ENCODE measurements around the gene KLHL8.
"Not testable (repeated sequence)": the region's sequence is repeated elsewhere in the genome, so short reads cannot be mapped to it uniquely, and the experiment has no call there.

Gene KLHL8

DNA sequence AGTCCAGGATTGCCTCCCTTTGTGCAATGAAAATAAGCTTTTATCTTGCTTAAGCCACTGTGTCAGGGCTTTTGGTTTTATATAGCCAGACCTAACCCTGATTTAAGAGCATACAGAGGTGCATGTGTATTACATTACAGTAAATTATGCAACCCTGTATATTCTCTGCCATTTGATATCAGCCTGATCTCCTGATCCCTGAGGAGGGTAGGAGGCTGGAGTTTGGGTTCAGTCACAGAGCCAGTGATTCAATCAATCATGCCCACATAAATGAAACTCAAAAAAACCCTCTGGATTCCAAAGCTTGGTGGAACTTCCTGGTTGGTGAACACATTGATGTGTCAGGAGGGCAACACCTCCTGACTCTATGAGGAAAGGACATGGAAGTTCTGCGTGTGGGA lies 7.3 kb upstream of the KLHL8 start:
- DNase-seq, result no peak

DNA sequence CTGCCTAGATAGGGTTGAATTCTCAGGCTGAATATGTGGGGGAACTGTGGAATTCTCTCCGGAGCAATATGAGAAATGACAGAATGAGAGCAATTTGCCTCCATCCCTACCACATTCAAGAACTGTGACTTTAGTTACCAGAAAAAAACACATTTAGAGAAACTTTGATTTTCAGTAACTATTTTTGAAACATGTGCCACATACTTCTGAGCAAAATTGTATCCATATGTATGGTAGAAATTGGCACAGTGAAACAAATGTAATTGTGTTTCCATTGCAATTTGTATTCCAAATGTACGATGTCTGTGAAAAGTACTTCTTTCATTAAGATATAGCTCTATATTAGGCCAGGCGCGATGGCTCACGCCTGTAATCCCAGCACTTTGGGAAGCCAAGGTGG lies 5.5 kb upstream of the KLHL8 start:
- no peak for DNase-seq

DNA sequence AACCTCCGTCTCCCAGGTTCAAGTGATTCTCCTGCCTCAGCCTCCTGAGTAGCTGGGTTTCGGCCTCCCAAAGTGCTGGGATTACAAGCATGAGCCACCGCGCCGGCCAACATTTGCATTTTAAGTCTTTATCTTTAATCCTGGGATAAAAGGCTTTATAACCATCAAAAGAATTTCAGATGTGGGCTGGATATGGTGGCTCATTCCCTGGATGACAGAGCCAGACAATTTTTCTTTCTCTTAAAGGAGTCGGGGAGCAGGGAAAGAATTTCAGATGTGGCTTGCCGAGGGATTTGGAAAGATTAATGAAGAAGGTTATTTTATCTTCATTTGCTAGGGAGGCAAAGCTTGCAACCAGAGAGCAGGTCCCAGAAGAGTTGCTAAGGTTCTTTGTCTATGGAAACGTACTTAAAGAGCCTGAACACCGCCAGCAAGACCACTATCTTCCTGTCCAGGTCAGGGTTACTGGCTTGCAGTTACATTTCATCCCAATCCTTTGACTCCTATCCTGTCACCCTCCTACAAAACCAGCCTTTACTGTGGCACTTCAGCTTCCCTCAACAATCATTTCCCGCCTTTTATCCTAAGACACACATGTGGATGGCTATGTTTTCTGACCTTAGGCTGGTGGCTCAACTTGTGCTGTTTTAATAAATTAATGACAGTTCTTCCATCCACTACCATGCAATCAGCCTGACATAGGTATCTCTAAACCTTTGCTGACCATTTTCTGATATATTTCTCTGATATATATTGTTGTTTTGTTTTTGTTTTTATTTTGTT lies 3.9 kb upstream of the KLHL8 start:
- DNase-seq, result no peak

DNA sequence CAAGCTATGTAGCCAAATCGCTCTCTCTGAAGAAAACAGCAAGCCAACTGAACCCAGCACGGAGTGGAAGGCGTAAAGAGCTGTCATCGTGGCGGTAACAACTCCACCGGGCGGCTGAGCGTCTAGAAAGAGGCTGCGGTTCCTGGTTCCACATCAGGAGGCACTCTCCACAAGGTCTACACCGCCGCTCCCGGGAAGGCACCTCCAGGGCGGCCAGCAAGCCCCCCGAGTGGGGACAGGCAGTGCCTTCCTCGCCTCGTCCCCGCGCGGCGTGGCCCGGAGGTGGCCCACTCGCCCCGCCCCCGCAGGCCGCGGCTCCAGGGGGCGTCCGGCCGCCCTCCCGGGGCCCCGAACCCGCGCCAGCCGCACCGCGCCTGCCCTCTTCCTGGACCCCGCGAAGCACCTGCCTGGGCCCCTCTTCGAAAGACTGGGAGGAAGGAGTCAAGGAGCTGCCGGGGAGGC lies 755 bp downstream of the KLHL8 start:
- peak; percentile 66 for DNase-seq

DNA sequence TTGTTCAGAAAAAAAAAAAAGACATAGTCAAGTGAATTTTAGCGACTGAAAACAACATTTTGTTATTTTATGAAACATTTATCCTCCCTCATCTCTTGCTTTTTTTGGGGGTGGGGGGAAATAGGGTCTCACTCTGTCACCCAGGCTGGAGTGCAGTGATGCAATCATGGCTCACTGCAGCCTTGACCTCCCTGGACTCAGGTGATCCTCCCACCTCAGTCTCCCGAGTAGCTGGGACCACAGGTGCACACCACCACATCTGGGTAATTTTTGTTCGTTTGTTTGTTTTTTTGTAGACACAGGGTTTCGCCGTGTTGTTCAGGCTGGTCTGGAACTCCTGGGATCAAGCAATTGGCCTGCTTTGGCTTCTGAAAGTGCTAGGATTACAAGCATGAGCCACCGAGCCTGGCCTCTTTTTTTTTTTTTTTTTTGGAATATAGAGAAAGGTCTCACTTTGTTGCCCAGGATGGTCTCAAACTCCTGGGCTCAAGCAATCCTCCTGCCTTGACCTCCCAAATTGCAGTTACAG lies 3.1 kb downstream of the KLHL8 start:
- DNase-seq, result not testable (repeated sequence)

DNA sequence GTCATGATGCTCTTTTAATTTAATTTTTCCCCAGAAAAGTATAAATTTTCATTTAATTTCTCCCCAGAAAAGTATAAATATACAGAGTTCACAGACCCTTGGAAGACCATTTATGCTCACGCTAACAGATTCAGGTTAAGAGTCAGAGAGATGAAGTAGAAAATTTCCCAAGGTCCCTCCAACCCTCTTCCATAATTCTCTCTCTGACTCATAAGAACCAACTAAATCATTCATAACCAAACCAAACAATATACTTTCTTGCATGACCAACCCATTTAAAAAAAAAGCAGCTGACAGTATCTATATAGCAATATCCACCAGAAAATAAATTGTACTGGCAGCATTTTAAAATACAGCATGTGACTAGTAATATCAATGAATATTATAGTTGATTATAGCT lies 3.9 kb downstream of the KLHL8 start:
- no peak for DNase-seq

DNA sequence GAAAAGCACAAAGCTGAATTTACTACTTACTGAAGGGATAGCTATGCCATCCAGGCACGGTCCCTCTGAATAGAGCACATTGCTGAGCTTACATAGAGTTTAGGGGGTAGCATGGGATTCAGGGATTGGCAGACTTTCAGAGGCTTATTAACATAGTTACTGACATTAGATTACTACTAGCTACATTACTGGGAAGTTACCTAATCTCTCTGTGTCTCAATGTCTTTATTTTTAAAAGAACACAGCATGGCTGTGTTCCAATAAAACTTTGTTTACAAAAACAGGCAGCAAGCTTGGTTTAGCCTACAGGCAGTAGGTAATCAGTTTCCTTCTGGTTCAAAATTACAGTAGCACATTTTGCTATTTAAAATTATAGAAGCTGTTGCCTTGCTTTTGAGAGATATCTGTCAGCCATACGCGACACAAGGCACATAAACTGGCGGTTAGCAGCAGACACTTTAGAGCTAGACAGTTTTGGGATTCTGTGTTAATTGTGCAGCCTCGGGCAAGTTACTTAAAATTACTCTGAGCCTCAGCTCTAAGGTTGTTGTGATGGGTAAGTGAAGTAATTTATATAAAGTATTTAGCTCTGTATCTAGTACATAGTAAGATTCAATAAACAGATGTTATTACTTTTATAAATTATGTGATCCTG lies 6.9 kb downstream of the KLHL8 start:
- DNase-seq, result no peak

DNA sequence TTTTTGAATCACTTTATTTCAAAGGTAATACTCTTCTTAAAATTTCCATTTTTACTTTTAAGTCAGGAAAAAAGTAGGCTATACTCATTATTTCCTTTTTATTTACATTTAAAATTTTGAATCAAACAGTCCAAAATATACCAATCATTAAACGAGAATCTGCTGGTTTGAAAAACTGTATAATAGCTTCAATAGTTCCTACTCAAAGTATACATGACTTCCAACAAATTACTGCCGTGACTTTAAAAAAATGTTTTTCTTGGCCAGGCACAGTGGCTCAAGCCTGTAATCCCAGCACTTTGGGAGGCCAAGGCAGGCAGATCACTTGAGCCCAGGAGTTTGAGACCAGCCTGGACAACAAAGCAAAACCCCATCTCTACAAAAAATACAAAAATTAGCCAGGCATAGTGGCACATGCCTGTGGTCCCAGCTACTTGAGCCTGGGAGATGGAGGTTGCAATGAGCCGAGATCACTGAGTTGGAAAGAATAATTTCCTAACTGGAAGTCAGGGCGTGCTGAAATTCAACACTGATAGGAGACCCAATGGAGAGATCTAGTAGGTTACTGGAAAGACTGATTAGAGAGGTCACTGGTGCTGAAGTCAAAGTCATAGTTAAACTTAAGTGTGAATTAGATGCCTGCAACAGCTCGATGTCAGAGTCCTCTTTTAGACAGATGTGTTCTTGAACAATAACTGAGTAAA lies 9.0 kb downstream of the KLHL8 start:
- DNase-seq, result no peak

DNA sequence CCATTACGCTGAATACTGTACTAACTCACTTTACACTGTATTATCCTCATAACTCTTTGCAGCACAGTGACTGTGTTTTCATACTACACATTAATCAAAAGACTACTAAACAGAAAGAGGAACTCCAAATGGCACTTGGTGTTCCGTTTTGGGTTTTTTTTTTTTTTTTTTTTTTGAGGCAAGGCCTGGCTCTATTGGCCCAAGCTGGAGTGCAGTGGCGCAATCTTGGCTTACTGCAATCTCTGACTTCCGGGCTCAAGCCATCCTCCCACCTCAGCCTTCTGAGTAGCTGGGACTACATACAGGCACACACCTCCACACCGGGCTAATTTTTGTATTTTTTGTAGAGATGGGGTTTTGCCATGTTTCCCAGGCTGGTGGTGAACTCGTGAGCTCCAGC lies 10.7 kb downstream of the KLHL8 start:
- DNase-seq, result no peak

DNA sequence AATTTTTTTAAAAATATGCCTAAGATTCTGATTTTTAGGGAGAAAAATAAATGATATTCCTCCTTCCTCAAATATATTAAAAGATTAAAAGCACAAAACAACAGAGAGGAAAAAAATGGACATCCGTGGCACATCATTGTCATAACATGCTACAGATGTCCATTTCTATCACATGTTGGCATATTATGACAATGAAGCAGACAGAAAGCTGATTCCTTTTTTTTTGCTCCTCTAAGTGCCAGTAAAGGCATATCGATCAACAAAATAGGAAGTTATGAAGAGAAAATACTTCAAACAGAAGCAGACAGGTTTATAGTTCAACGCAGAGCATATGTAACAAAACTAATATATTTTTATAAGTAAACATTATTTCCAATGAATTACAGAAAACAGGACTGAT lies 11.2 kb downstream of the KLHL8 start:
- DNase-seq, result no peak

DNA sequence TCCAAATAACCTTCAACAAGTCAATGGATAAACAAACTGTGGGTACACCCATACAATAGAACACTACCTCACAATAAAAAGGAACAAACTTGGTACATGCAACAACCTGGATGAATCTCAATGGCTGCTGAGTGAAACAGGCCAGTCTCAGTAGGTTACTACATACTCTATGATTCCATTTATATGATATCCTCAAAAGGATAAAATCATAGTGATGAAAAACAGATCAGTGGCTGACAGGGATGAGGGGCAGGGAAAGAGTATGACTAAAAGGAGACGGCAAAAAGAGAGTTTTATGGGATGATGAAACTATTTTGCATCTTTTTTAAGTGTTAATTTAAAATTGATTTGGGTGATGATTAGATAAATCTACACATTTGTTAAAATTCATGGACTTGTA lies 15.9 kb downstream of the KLHL8 start:
- DNase-seq, result no peak

DNA sequence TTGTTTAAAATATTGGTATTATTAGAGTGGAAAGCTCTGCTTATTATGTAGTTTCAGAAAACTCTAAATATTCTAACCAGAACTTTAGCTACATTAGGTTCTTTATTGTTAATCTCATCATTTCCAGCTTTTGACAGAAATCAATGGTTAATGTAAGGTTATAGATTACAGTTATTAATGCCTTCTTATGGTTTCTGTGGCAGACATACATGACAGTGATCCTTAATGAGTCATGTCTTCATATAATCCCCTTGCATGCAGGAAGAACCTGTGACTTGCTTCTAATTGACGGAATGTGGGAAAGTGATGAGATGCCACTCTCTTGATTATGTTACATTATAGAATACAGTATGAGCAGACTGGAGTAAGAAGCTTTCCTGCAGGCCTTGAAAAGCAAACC lies 23.5 kb downstream of the KLHL8 start:
- DNase-seq, result no peak

DNA sequence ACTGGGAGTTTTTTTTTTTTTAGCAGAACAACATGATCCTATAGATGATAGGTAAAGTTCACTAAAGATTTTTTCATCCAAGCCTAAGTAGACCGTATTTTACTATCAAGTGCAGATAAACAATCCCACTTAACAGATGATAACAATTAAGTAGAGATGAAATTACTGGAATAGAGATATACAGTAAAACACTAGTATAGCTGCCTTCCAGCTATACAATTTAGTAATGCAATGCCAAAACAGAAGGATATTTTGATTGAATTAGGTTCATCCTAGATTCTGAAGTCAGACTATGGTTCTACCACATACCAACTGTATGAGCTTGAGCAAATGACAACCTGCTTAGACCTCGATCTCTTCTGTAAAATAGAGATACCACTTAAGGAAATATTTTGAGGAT lies 24.3 kb downstream of the KLHL8 start:
- no peak for DNase-seq

DNA sequence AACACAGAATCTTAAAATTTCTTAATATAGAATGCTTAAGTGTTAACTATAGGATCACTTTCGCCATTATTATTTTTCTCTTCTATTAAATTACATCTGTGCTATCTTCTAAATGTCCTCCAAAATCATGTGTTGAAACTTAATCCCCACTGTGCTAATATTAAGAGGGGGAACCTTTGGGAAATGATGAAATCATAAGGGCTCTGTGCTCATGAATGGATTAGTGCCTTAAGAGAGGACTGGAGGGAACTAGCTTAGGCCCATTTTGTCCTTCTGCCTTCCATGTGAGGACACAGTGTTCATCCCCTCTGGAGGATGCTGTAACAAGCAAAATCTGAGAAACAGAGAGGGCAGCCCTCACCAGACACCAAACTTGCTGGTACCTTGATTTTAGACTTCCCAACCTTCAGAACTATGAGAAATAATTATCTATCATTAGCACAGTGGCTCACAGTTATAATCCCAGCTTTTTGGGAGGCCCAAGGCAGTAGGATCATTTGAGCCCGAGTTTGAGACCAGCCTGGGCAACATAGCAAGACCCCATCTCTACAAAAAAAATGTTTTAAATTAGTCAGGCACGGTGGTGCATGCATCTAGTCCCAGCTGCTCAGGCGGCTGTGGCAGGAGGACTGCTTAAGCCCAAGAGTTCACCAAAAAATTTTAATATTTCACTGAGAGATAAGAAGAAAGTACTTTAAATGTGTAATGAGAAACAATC lies 26.3 kb downstream of the KLHL8 start:
- DNase-seq, result no peak

DNA sequence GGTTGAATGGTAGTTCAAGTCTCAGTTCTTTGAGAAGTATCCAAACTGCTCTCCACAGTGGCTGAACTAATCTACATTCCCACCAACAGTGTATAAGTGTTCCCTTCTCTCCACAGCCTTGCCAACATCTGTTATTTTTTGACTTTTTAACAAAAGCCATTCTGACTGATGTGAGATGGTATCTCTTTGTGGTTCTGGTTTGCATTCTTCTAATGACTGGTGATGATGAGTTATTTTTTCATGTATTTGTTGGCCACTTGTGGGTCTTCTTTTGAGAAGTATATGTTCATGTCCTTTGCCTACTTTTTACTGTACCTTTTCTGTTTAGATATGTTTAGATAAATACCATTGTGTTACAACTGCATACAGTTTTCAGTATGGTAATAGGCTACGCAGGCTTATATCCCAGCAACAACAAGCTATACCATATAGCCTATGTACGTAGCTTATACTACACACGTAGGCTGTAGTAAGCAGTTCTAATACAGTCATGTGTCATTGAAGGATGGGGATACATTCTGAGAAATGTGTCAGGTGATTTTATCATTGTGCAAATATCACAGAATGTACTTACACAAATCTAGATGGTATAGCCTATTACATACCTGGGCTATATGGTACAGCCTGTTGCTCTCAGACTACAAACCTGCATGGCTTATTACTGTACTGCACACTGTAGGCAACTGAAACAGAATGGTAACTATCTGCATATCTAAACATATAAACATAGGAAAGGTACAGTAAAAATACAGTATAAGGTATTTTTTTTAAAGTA lies 28.1 kb downstream of the KLHL8 start:
- DNase-seq, result no peak

DNA sequence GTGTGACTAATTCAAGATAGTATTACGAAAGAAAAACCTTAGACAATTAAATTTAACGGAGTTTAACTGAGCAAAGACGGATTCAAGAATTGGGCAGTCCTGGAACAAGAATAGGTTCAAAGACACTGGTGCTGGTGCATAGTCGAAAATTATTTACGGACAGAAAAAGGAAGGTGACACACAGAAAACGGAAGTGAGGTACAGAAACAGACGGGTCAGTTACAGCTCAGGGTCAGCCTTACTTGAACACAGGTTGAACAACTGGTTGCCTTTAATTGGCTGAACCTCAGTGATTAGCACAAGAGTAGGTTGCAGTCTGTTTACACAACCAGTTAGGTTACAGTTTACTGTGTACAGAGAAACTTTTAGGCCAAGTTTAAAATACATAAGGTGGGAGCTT lies 31.5 kb downstream of the KLHL8 start:
- DNase-seq, result no peak

DNA sequence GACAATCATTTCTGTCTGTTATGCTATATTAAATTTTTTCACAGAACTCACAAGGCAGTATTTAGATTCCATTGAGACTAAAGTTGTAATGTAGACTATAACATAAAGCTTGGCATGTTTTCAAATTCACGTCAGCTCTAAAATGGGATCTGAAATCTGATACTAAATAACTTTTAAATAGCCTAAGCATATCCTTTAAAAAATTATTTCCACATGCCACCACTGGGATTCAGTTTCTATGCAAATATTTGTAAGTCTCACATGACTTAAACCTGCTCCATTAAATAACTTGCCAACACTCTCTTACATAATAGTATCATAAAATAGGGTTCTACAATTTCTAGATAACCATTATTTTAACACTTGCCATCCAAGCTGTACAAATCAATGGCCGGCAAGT lies 32.4 kb downstream of the KLHL8 start:
- DNase-seq, result no peak

DNA sequence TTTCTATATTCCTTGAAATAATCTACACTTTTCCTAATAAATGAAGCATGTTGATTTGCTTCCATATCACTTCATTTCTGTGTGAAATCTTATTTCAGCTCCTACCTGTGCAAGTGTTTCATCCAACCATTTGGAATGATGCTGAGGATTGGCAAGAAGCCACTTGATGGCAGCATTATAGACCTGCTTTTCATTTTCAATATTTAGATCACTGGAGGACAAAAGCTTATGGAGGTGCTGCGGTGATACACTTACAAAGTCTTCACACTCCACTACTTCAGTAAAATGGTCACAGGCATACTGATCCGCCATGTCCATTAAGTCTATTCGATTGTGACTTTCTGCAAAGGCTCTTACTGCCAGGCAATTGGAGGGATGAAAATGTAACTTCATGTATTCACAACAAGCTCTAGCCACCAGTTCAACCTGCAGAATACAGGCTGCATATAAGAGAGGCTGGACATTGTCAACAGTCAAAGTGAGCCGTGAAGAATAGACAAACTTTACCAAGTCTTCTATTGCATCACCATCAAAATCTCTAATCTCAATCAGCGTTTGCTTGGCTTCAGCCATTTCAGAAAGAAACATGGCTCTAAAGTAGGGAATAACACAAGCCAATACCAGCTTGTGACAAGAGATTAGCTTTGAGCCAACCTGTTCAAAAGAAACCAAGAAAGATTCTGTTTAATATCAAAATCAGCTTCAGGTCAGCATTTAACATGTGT lies 35.1 kb downstream of the KLHL8 start:
- DNase-seq, result no peak

DNA sequence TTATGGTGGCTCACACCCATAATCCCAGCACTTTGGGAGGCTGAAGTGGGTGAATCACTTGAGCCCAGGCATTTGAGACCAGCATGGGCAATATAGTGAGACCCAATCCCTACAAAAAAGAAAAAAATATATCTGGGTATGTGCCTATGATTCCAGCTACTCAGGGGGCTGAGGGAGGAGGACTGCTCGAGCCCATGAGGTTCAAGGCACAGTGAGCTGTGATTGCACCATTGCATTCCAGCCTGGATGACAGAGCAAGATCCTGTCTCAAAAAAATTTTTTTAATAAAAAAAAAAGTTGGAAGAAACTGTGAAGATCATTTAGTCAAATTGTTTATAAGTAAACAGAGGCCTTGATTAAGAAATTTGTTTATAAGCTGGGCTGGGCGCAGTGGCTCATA lies 39.7 kb downstream of the KLHL8 start:
- DNase-seq, result no peak

DNA sequence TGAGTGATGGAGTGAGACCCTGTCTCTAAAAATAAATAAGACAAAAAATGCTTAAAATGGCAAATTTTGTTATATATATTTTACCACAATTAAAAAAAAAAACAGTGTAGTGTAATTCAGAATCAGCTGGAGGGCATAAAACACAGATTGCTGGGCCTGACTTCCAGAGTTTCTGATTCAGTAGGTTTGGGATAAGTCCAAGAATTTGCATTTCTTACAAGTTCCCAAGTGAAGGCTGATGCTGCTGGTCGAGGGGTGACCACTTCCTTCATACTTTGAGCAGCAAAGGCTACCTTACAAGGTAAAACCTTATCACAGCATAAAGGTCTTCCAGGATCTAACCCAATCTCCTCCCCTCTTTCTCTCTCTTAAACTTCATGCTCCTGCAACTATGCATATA lies 40.7 kb downstream of the KLHL8 start:
- no peak for DNase-seq

DNA sequence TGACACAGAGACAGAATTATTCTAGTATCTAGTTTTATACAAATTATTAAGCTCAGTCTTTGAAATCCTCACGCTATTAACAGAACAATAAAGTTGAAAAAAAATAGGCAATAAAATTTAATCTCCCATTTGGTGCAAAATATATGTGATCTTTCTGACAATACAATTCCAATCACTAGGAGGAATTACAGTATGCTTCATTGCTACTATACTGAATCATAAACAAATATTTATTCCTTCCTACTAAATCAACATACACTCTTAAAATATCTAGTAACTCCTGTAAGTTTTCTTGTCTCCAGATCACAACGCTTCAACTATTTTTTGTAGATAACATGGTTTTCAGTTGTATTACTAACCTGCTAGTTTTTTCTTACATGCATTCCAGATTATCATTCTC lies 45.7 kb downstream of the KLHL8 start:
- DNase-seq, result no peak

DNA sequence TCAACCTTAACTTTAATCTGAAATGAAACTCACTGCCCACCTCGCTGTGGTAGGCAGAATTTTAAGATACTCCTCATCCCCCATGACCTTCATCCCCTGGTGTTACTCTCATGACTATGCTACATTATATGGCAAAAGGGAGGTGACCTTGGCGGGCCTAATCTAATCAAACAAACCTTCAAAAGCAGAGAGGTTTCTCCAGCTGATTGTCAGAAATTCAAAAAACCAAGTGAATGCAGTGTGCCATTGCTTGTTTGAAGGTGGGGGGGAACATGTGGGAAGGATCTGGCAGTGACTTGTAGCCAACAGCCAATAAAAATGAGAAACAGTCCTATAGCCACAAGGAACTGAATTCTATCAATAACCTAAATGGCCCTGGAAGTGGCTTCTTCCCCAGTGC lies 48.5 kb downstream of the KLHL8 start:
- DNase-seq, result no peak
